Medulla oblongata (tissue), 1 donor: ENCODE measurements around the gene BOLA1.
"Not testable (repeated sequence)": the region's sequence is repeated elsewhere in the genome, so short reads cannot be mapped to it uniquely, and the experiment has no call there.

Experiments used
- DNase-seq: peaks from one replicate; pipeline ENCODE4 v3.0.0-alpha.2; 2015; ENCODE audit errors: extremely low spot score

Gene BOLA1

GRCh38 chr1:149931212-149931790, 31.9 kb downstream of the BOLA1 start:
- no peak for DNase-seq

- DNase-seq: no peak
These were observed 33.1 kb downstream of the BOLA1 start for GRCh38 chr1:149932474-149932873.

- no peak for DNase-seq
These were observed 33.8 kb downstream of the BOLA1 start for GRCh38 chr1:149933208-149933607.

- peak; percentile 1 for DNase-seq
These were observed 35.0 kb downstream of the BOLA1 start for GRCh38 chr1:149934356-149934755.

GRCh38 chr1:149936170-149936991, 37.0 kb downstream of the BOLA1 start, which contains the start of gene MTMR11:
TSS of gene MTMR11 (minus strand) at chr1:149936879. CDS start at chr1:149936647, 232 bp downstream.
- peak; percentile 42 for DNase-seq

- no peak for DNase-seq
These were observed 37.8 kb downstream of the BOLA1 start for GRCh38 chr1:149936992-149937705.

- no peak for DNase-seq
These were observed 38.4 kb downstream of the BOLA1 start for GRCh38 chr1:149937759-149938158.

- DNase-seq: not testable (repeated sequence)
These were observed 39.3 kb downstream of the BOLA1 start for GRCh38 chr1:149938668-149939003.

- DNase-seq: no peak
These were observed 41.1 kb downstream of the BOLA1 start for GRCh38 chr1:149940427-149940826.

GRCh38 chr1:149942207-149942606, 42.8 kb downstream of the BOLA1 start:
- DNase-seq: peak; percentile 64

GRCh38 chr1:149942885-149943284, 43.5 kb downstream of the BOLA1 start:
- no peak for DNase-seq

- DNase-seq: peak; percentile 63
These were observed 45.8 kb downstream of the BOLA1 start for GRCh38 chr1:149945206-149945605.

- no peak for DNase-seq
These were observed 50.5 kb downstream of the BOLA1 start for GRCh38 chr1:149949911-149950310.
